ENCODE results near the gene TASP1. TPM values are rescaled to one million over a fixed set of nuclear protein-coding genes. Genes with fewer than 3 reads are reported as not detected.
"Not testable (repeated sequence)": the region's sequence is repeated elsewhere in the genome, so short reads cannot be mapped to it uniquely, and the experiment has no call there.

The TASP1 gene
- total RNA-seq, 1 donor from 2014 or later = 4.8 TPM

DNA sequence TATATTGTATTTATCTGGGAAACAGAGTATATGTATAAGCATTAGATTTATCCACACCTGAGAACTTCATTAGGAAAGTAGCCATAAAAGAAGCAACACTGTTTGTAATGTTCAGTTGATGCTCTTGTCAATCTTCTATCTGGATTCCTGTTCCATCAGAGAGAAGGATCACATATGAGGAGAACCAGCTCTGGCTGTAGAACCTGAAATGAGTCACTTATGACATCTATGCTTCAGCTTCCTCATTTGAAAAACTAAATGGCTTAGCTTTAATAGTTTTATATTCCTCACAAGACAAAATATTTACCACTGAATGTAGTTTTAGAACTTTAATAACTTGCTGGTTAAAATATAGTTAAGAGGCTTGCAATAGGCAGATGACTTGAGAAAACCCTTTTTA lies 144.7 kb downstream of the TASP1 start:
- TF ChIP-seq, protein P1, sequence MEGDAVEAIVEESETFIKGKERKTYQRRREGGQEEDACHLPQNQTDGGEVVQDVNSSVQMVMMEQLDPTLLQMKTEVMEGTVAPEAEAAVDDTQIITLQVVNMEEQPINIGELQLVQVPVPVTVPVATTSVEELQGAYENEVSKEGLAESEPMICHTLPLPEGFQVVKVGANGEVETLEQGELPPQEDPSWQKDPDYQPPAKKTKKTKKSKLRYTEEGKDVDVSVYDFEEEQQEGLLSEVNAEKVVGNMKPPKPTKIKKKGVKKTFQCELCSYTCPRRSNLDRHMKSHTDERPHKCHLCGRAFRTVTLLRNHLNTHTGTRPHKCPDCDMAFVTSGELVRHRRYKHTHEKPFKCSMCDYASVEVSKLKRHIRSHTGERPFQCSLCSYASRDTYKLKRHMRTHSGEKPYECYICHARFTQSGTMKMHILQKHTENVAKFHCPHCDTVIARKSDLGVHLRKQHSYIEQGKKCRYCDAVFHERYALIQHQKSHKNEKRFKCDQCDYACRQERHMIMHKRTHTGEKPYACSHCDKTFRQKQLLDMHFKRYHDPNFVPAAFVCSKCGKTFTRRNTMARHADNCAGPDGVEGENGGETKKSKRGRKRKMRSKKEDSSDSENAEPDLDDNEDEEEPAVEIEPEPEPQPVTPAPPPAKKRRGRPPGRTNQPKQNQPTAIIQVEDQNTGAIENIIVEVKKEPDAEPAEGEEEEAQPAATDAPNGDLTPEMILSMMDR (conservative IDR thresholded peaks at IDR 0.05; ENCODE audit: low read depth, low read length) = no peak
- no peak overlapping the region for H3K4me3 ChIP-seq (ENCODE audit: low read depth, low read length)
- no peak for DNase-seq (ENCODE audit: low read depth)

DNA sequence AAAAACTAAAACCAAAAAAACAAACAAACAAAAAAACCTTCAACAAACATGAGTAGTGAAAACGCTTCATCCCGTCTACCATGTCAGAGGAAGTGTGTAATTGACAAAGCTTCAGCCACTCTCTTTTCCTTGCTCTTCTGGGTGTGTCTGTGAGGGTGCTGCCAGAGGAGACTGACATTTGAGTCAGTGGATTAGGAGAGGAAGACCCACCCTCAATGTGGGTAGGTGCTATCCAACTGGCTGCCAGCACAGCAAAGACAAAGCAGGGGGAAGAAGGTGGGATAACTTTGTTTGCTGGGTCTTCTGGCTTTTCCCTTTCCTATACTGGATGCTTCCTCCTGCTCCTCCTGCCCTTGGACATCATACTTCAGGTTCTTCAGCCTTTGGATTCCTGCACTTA lies 145.6 kb downstream of the TASP1 start:
- TF ChIP-seq, protein P1 (conservative IDR thresholded peaks at IDR 0.05; ENCODE audit: low read depth, low read length) = no peak
- DNase-seq (ENCODE audit: low read depth) = no peak
- H3K4me3 ChIP-seq (ENCODE audit: low read depth, low read length) = no peak overlapping the region

DNA sequence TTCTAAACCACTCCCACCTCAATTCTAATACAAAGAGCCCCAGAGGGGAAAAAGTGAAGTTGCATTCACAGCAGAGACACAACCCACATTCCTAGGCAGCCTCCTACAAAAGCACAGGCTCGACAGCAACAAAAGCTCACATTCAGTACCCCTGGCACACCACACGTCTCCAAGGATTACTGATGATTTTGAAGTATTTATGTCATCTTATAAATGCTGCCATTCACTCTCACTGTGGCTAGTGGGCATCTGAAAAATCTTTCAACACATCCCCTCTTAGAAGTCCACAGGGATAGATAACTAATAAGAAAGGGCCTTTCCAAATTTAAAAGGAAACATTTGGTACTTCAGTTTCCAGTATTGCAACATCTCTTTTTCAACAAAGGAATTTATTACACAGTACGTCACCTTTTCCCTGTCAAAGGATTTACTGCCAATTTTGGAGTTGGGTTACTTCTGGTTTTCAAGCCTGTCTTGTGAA lies 146.7 kb downstream of the TASP1 start:
- peak; percentile 18 for DNase-seq (ENCODE audit: low read depth)
- H3K4me3 ChIP-seq (ENCODE audit: low read depth, low read length) = no peak overlapping the region
- TF ChIP-seq, protein P1 (conservative IDR thresholded peaks at IDR 0.05; ENCODE audit: low read depth, low read length) = no peak

DNA sequence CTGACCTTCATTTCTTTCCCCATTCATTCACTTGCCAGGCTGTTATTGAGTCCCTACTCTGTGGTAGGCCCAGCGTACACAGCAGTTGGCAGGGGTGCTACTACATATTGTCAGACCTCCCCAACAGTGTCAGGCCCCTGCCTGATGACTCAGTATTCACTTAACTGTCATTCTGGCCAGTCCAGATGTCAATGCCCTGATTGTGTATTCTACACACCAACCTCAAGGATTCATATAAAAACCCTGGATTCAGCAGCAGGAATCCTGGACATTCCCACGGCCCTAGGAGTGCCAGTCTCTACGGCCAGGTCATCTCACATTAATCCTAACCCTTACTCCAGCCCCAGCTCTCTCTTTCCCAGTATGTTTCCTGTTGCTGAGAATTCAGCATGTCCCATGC lies 151.5 kb downstream of the TASP1 start:
- no peak for DNase-seq (ENCODE audit: low read depth)

DNA sequence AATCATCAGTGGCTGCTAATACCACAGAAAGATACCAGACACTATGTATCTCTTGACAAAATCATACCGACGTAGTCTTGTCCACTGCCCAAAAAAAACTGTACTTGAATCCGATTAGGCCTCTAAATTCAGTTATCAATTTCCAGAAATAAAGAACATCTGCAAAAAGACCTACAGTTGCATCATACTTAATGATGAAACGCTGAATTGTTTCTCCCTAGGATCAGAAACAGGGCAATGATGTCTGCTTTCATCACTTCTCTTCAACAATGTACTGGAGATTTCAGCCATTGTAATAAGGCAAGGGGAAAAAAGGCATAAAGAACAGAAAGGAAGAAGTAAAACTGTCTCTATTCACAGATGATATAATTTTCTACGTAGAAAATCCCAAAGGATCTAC lies 152.0 kb downstream of the TASP1 start:
- no peak for DNase-seq (ENCODE audit: low read depth)
- no peak overlapping the region for H3K4me3 ChIP-seq (ENCODE audit: low read depth, low read length)
- TF ChIP-seq, protein P1 (conservative IDR thresholded peaks at IDR 0.05; ENCODE audit: low read depth, low read length) = no peak

More for the DNA sequence above, 151.5 kb downstream of the TASP1 start:
- H3K4me3 ChIP-seq (ENCODE audit: low read depth, low read length) = no peak overlapping the region
- TF ChIP-seq, protein P1 (conservative IDR thresholded peaks at IDR 0.05; ENCODE audit: low read depth, low read length) = no peak

DNA sequence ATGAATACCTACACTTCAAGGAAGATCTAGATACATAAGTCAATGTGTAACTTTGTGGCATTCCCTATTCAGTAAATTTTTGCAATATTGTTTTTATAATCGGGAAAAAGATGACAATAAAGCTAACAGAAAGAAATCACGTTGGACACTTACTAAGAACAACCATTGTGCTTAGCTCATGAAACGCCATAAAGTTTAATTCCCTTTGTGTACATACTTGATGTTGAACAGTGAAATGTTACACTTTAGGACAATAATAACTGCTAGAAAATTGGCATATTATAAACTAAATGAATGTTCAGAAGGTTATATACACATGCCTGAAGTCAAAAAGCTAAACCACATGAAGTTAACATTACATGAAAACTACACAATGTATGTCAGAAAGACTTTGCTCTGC lies 153.2 kb downstream of the TASP1 start:
- TF ChIP-seq, protein P1 (conservative IDR thresholded peaks at IDR 0.05; ENCODE audit: low read depth, low read length) = no peak
- no peak overlapping the region for H3K4me3 ChIP-seq (ENCODE audit: low read depth, low read length)
- DNase-seq (ENCODE audit: low read depth) = no peak

DNA sequence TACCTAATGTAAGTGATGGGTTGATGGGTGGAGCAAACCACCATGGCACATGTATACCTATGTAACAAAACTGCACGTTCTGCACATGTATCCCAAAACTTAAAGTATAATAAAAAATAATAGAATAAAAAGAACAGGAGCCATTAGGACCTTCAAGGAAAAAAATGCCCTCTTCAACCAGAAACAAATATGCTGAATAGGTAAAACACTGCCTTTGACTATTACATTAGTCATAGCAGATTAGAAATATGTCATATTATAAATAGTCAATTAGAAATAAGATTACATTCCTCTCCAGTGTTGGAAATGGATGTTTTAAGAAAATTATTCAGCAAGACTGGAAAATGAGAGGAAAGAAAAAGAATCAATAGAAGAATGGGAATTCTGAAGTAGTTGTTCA lies 153.7 kb downstream of the TASP1 start:
- not testable (repeated sequence) for H3K4me3 ChIP-seq (ENCODE audit: low read depth, low read length)

DNA sequence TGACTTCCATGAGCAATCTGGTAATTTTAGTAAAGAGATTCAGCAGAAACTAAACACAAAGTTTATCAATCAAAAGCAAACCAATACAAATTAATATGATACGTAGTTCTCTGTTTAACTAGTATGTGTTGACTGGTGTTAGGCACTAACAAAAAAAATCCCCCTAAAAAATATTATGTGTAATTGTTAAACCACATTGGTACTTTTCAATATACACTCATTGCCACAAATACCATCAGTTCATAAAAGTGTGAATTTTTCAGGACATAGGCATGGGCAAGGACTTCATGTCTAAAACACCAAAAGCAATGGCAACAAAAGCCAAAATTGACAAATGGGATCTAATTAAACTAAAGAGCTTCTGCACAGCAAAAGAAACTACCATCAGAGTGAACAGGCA lies 155.3 kb downstream of the TASP1 start:
- not testable (repeated sequence) for H3K4me3 ChIP-seq (ENCODE audit: low read depth, low read length)

More for the DNA sequence above, 153.7 kb downstream of the TASP1 start:
- DNase-seq (ENCODE audit: low read depth) = not testable (repeated sequence)

More for the DNA sequence above, 155.3 kb downstream of the TASP1 start:
- not testable (repeated sequence) for DNase-seq (ENCODE audit: low read depth)

Measured in epithelial cell of proximal tubule (primary cell).